HL-60/S4 (cell line): ENCODE results near the gene S100A7A.
"Not testable (repeated sequence)": the region's sequence is repeated elsewhere in the genome, so short reads cannot be mapped to it uniquely, and the experiment has no call there.

Source experiments
- in situ Hi-C: fragments of 300-500 bp; cut with MboI; formaldehyde crosslinking; loops from 2 replicates; pipeline ENCODE4 v1.14.3; 2022; ENCODE audit warnings: low sequenced_read_pairs

The S100A7A gene

DNA sequence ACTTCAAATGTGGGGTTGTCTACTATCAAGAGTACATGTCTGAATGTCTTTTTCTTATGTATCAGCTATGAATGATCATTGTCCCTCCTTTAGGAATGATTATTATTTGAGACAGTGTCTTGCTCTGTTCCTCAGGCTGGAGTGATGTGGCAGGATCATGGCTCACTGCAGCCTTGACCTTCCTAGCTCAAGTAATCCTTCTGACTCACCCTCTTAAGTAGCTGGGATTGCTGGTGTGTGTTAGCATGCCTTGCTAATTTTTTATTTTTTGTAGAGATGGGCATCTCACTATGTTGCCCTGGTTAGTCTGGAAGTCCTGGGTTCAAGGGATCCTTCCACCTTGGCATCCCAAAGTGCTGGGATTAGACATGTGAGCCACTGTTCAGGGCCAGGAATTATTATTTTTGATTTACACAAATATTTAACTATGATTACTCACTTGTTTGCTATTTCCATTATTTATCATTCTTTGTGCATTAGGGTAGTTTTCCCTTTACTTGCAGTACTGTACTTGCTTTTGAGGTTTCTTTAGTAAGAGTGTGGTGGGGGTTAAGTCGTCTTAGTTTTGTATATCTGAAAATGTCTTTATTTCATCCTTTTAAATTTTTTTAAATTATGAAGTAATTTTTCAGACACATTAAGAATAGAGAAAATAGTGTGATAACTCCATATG is 31.3 kb downstream of the S100A7A start:
- in situ Hi-C loops = no loop called here

DNA sequence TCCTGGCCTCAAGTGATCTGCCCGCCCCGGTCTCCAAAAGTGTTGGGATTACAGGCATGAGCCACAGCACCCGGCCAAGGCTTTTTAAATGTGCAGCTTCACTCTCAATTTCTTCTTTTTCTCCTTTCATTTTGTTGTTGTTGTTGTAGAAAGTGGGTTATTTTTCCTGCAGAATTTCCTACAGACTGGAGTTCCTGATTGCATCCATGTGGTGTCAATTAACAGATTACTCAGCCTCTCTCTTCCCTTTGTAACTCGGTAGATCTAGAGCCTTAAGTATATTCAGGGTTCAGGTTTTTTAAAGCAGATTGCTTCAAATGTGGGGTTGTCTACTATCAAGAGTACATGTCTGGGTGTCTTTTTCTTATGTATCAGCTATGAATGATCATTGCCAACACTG is 32.5 kb downstream of the S100A7A start:
- in situ Hi-C loops = not testable (repeated sequence)

DNA sequence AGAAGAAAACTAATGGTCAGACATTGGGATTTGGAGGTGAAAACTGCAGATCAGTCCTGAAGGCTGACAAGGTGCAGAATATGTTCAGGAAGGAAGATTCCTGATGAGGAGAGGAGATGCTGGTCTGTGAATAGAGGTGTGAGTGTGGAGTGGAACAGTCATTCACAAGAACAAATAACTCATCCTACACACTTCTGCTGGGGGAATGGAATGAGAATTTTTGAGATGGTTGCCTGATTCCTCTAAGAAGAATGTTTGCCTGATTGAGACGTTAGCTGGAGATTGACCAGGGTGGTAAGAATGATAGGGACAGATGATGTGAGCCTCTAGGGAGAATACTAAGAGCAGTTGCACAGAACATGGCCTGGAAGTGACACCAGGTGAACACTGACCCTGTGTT is 40.1 kb downstream of the S100A7A start:
- in situ Hi-C loops = no loop called here

DNA sequence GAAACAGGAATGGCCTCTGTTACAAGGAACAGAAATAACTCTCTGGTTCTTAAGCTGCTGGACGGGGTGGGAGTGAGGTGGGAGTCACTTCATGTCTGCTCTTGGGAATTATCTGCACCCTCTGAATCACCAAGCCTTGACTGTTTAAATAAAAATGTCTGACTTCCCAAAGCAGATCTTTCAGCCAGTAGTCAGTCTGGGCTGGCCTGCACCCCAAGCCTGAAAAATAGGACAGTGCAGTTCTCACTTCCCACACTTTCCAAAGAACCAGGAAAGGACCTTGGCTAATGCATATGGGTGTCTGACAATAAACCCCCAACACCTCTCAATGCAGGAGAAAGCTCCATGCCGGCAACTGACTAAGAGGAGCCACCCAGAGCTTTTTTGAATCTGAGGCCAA is 43.3 kb downstream of the S100A7A start:
- in situ Hi-C loops = no loop called here

DNA sequence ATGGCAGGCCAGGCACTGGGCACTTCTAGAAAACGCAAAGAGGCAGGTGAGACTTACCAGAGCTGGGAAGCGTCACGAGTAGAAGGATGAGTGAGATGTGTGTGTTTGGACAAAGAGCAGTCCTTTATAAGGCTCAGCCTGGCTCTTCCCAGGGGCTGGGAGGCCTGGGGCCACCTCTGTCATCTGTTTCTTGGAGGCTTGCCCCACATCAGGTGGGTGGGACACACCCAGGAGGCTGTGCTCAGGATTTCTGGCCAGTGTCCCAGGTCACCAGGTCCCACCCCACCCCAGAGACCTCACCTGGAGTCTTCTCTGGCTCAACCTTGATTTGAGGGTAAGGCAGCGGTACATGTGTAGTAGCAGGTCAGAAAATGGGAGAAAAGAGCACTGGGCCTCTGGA is 44.2 kb downstream of the S100A7A start, which contains the start of gene S100A7:
S100A7 (minus strand) TSS at position 101 of the 400 bp plus-strand sequence. CDS start 1,638 bp downstream, outside the sequence.
- in situ Hi-C loops = no loop called here

DNA sequence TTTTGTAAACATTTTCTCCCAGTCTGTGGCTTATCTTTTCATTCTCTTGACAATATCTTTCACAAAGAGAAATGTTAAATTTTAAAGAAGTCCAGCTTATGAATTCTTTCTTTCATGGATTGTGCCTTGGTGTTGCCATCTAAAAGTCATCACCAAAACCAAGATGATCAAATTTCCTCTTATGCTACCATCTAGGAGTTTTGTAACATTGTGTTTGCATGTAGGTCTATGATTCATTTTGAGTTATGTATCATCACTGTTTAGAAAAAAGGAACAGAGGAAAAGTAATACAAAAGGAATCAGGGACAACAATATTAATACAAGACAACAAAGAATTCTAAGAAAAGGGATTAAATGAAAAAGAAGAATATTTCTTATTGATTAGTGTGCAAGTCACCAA is 46.4 kb downstream of the S100A7A start:
- in situ Hi-C loops = not testable (repeated sequence)

DNA sequence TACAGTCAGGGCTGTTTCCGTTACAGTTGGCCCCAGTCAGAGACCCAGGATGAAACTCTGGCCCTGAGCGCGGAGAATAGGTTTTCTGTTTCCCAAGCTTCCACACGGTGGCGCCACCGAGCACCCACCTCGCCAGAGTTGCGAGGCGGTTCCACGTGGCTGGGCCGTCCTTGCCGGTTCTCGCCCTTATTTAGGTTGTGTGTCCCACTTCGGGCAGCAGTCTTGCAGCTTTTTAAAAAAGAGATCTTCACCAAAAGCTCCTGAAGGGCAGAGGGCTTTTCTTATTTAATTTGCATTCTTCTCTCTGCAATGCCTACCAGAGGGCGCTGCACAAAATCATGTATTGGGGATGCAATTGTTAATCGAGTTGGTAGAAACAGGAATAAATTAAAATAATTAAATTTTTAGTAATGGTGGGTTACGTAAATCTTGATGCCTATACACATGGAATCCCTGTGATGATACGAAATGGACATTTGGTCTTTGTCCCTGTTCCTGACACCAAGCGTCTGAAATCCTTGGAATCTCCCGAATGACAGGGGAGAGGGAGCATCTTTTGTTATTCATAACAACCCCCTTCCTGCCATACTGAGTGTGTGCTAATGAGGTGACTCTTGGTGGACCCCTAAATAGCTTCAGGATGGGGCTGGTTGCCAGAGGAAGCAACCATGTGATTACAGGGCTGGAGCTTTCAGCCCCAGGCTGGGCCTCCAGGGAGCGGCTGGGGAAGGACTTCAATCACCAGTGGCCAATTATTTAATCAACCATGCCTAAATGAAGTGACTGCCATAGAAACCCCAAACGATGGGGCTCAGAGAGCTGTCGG is 49.7 kb downstream of the S100A7A start:
- in situ Hi-C loops = no loop called here

DNA sequence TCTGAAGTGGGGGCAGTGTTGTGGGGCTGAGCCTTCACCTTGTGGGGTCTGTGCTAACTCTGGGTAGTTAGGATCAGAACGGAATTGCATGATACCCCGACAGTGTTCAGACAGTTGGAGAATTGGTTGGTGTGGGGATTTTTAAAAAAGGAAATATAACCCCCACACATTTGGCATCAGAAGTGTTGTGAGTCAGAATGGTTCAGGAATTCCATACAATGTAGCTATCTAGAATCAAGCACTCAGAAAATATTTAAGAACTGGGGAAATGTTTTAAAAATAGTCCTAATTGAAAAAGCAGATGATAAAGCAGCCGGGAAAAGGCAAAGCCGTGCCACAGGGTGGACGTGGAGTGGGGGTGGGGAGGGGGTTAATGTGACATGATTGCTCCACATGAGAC is 50.6 kb downstream of the S100A7A start:
- in situ Hi-C loops = no loop called here

DNA sequence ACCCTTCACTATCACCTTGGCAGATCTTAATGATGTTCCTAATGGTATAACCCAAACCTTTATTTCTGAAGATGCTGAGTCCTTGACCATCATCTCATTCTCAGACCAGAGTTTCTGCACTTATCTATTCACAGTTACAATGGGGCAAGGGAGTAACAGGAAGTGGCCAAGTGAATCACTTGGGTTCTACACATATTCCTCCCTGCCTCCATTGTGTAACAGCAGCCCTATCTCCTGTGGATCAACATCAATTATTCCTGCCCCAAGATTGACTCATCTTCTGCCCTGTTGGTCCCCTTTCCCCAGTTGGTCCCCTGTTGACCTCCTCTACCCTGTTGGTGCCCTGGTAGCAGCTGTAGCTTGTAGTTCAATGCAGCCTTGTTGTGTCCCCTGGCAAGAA is 54.4 kb downstream of the S100A7A start:
- in situ Hi-C loops = no loop called here
